ENCODE measurements around the gene MTG1.

The MTG1 gene

GRCh38 chr10:133397938-133398337 is 4.0 kb downstream of the MTG1 start:
- Mint-ChIP-seq H3K9me3 (no peaks in the 10 kb centered on the region), H3K27ac (no peak overlapping the region), H3K27me3 (ENCODE audit: low read depth) (no peaks in the 10 kb centered on the region), H3K4me1 (peaks cover 5% of the 10 kb centered on the region), H3K36me3 (ENCODE audit: low read depth) (peaks cover 48% of the 10 kb centered on the region), H3K4me3 (peak overlapping the region in 2 of 3 experiments; percentile 15 to 54)
- TF ChIP-seq CTCF (IDR thresholded peaks at IDR 0.05; ENCODE audit: unreplicated experiment in 3 of 3), result no peak

DNA sequence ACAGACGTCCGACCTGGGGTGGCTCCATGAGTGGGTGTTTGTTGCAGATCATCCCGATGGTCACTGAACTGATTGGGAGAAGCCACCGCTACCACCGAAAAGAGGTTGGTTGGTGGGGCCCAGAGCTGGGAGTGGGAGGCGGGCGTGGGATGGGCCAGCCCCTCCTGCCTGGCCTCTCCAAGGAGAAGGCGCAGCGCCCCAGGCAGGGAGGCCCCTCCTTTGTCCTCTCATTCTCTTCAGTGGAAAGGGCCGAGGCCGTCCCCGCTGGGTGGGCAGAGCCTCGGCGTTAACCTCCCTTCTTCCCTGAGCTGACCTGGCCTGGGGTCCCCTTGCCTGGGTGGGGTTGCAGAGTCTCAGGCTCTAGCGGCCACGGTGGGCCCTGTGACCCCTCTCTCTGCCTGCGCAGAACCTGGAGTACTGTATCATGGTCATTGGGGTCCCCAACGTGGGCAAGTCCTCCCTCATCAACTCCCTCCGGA is 5.2 kb downstream of the MTG1 start:
- TF ChIP-seq CTCF (IDR thresholded peaks at IDR 0.05; ENCODE audit: unreplicated experiment in 3 of 3), result no peak
- Mint-ChIP-seq H3K27me3 (ENCODE audit: low read depth) (no peaks in the 10 kb centered on the region), H3K4me3 (no peak overlapping the region), H3K4me1 (peaks cover 5% of the 10 kb centered on the region), H3K36me3 (ENCODE audit: low read depth) (peaks cover 57% of the 10 kb centered on the region), H3K27ac (no peak overlapping the region), H3K9me3 (no peaks in the 10 kb centered on the region)

GRCh38 chr10:133400624-133401424 is 6.9 kb downstream of the MTG1 start:
- Mint-ChIP-seq H3K27ac (no peak overlapping the region), H3K4me3 (no peak overlapping the region), H3K9me3 (peaks cover 1% of the 10 kb centered on the region), H3K27me3 (ENCODE audit: low read depth) (no peaks in the 10 kb centered on the region), H3K36me3 (ENCODE audit: low read depth) (peaks cover 74% of the 10 kb centered on the region), H3K4me1 (no peaks in the 10 kb centered on the region)
- TF ChIP-seq CTCF (IDR thresholded peaks at IDR 0.05; ENCODE audit: unreplicated experiment in 3 of 3), result no peak

GRCh38 chr10:133401500-133401899 is 7.5 kb downstream of the MTG1 start:
- no peak for TF ChIP-seq CTCF (IDR thresholded peaks at IDR 0.05; ENCODE audit: unreplicated experiment in 3 of 3)
- Mint-ChIP-seq H3K4me1 (no peaks in the 10 kb centered on the region), H3K27ac (no peak overlapping the region), H3K4me3 (no peak overlapping the region), H3K36me3 (ENCODE audit: low read depth) (peaks cover 79% of the 10 kb centered on the region), H3K9me3 (peaks cover 5% of the 10 kb centered on the region), H3K27me3 (ENCODE audit: low read depth) (no peaks in the 10 kb centered on the region)

DNA sequence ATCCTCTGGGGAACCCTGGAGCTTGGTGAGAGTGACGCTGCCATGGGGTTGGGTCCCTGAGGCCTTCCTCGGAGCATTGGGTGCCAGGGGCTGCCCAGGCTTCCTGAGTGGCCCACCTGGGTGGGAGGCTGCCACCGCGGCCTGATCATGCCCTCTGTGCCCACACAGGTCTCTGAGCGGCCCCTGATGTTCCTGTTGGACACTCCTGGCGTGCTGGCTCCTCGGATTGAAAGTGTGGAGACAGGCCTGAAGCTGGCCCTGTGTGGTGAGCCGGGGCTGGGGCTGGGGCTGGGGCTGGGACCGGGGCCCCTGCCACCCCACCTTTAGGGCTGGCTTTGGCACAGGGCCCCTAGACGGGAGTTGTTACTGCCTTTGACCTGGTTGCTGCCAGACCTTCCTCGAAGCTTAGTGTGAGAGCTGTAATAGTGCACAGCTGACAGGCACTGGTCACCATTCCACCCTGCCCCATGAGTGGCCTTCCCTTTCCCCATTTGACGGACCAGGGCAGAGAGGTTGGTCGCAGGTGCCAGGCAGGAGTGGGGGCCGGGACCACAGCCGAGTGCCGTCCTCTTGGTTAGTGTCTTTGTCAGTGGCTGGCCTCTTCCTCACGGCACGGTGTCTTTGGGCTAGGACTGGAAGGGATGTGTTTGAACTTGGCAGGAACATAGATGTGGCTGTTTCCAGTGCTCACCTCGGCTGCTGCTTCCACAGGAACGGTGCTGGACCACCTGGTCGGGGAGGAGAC is 8.2 kb downstream of the MTG1 start:
- Mint-ChIP-seq H3K4me3 (no peak overlapping the region), H3K4me1 (no peaks in the 10 kb centered on the region), H3K36me3 (ENCODE audit: low read depth) (peaks cover 79% of the 10 kb centered on the region), H3K27ac (no peak overlapping the region), H3K27me3 (ENCODE audit: low read depth) (no peaks in the 10 kb centered on the region), H3K9me3 (peaks cover 10% of the 10 kb centered on the region)
- TF ChIP-seq CTCF (IDR thresholded peaks at IDR 0.05; ENCODE audit: unreplicated experiment in 3 of 3), result no peak

Data from nephron (organoid).